HK-2 (cell line): ENCODE results near the gene VIT.
A peak's percentile ranks its signal among the peaks of the same experiment; 100 is the strongest.

Experiments used
- DNase-seq: peaks from one replicate; pipeline ENCODE4 v3.0.0-alpha.2; 2018; ENCODE audit not compliant: unreplicated experiment

Gene VIT

GRCh38 chr2:36762764-36763490 lies 66.4 kb downstream of the VIT start:
- DNase-seq: no peak

- DNase-seq: no peak
Measured at GRCh38 chr2:36769106-36769505, 72.6 kb downstream of the VIT start.

GRCh38 chr2:36770542-36771287 lies 74.2 kb downstream of the VIT start:
- DNase-seq: peak; percentile 49

- DNase-seq: no peak
Measured at GRCh38 chr2:36771671-36772070, 75.2 kb downstream of the VIT start.

- no peak for DNase-seq
Measured at GRCh38 chr2:36773947-36774346, 77.4 kb downstream of the VIT start.

- no peak for DNase-seq
Measured at GRCh38 chr2:36775261-36775660, 78.8 kb downstream of the VIT start.

GRCh38 chr2:36775806-36776205 lies 79.3 kb downstream of the VIT start:
- DNase-seq: no peak

- no peak for DNase-seq
Measured at GRCh38 chr2:36777272-36777671, 80.8 kb downstream of the VIT start.

- no peak for DNase-seq
Measured at GRCh38 chr2:36777788-36778187, 81.3 kb downstream of the VIT start.

- DNase-seq: no peak
Measured at GRCh38 chr2:36779462-36779861, 83.0 kb downstream of the VIT start.

GRCh38 chr2:36780231-36780839 lies 83.8 kb downstream of the VIT start:
- DNase-seq: peak; percentile 2

GRCh38 chr2:36781907-36782720 lies 85.6 kb downstream of the VIT start:
- DNase-seq: no peak

GRCh38 chr2:36783246-36783645 lies 86.7 kb downstream of the VIT start:
- no peak for DNase-seq

GRCh38 chr2:36785179-36785795 lies 88.8 kb downstream of the VIT start:
- peak; percentile 73 for DNase-seq

GRCh38 chr2:36789181-36789804 lies 92.8 kb downstream of the VIT start:
- no peak for DNase-seq

GRCh38 chr2:36792951-36793350 lies 96.4 kb downstream of the VIT start:
- no peak for DNase-seq

- no peak for DNase-seq
Measured at GRCh38 chr2:36797324-36798070, 101.0 kb downstream of the VIT start.

GRCh38 chr2:36798724-36799123 lies 102.2 kb downstream of the VIT start:
- DNase-seq: no peak

- DNase-seq: no peak
Measured at GRCh38 chr2:36800381-36800780, 103.9 kb downstream of the VIT start.

- no peak for DNase-seq
Measured at GRCh38 chr2:36801088-36801487, 104.6 kb downstream of the VIT start.
